ENCODE data around the gene COL23A1.
A peak's percentile ranks its signal among the peaks of the same experiment; 100 is the strongest.

Gene COL23A1

DNA sequence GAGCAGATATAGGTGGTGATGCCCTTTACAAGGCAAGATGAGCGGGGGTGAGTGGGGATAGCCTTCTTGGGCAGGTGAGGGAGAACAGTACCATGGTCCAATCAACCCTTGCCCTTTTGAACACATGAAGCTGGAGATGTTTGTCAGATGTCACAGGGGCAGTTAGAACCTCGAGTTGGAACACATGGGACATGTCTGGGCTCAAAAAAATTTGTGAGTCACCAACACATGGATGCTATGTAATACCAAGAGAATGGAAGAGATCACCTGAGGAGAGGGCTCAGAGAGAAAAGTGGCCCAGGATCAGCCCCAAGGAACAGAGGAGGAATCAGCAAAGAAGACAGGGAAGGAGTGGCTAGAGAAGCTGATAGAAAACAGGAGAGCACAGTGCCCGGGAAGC lies 362.3 kb downstream of the COL23A1 start:
- in situ Hi-C loops (cut with MboI; ENCODE audit: low pct_unique_long_range_greater_than_20kb, low sequenced_read_pairs) = no loop called here
- DNase-seq = no peak

DNA sequence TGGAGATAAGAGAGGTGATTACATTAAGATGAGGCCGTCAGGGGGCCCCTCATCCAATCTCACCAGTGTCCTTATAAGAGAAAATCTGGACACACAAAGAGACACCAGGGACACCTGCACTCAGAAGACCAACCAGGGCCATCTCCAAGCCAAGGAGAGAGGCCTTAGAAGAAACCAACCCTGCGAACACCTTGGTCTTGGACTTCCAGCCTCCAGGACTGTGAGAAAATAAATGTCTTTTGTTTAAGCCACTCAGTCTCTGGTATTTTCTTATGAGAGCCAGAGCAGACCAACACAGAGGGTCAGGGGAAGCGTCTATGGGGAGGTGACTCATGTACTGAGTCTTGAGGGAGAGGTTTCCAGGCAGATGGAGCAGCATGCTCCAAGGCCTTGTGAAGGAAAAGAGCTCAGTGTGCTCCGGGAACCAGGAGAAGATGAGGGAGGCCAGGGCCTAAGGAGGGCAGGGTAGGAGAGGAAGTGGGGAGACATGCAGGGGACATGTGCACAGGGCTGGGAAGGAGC lies 363.0 kb downstream of the COL23A1 start:
- no peak for DNase-seq
- in situ Hi-C loops (cut with MboI; ENCODE audit: low pct_unique_long_range_greater_than_20kb, low sequenced_read_pairs) = no loop called here

GRCh38 chr5:178225174-178225573 lies 365.0 kb downstream of the COL23A1 start:
- no peak for DNase-seq
- in situ Hi-C loops (cut with MboI; ENCODE audit: low pct_unique_long_range_greater_than_20kb, low sequenced_read_pairs) = no loop called here

DNA sequence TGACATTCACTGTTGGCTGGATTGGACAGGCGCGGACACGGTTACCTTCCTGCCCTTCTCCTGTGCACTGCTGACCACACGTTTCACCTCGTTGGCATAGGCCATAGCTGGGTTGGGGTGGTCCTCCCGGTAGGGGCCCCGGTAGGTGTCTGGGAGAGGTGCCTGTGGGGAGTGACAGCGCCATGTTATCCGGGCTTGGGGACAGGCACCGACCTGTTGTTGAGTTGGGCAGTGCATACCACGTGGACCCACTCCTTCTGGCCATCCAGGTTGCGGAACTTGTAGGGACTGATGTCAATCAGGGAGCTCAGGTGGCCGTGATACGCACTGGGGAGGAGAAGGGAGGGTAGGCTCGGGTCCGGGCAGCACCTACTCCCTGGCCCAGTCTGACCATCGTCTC lies 365.8 kb downstream of the COL23A1 start:
- DNase-seq = no peak
- in situ Hi-C loops (cut with MboI; ENCODE audit: low pct_unique_long_range_greater_than_20kb, low sequenced_read_pairs) = no loop called here

GRCh38 chr5:178223828-178224335 lies 366.3 kb downstream of the COL23A1 start:
- in situ Hi-C loops (cut with MboI; ENCODE audit: low pct_unique_long_range_greater_than_20kb, low sequenced_read_pairs) = no loop called here
- DNase-seq = no peak

- no peak for DNase-seq
- in situ Hi-C loops (cut with MboI; ENCODE audit: low pct_unique_long_range_greater_than_20kb, low sequenced_read_pairs) = no loop called here
These were observed 366.9 kb downstream of the COL23A1 start for GRCh38 chr5:178223196-178223773.

- no peak for DNase-seq
- in situ Hi-C loops (cut with MboI; ENCODE audit: low pct_unique_long_range_greater_than_20kb, low sequenced_read_pairs) = no loop called here
These were observed 367.9 kb downstream of the COL23A1 start for GRCh38 chr5:178222292-178222691.

DNA sequence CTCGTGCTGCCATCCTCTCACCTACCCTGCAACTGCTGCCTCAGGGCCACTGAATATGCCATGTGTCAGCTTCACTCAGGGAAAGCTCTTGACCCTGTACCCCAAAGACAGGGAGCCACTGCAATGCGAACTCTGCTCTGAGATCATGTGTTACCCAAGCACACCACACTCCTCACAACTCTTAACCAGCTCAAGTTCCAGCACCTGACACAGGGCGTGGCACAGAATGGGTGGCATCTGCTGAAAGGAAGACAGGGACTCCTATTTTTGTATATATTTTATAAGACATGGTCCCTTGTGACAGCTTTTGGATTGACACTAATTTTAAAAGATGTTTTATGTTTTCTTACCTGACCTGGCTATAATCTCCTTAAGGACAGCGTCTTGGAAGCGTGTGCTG lies 368.3 kb downstream of the COL23A1 start:
- in situ Hi-C loops (cut with MboI; ENCODE audit: low pct_unique_long_range_greater_than_20kb, low sequenced_read_pairs) = no loop called here
- no peak for DNase-seq

- peak; percentile 58 for DNase-seq
- in situ Hi-C loops (cut with MboI; ENCODE audit: low pct_unique_long_range_greater_than_20kb, low sequenced_read_pairs) = no loop called here
These were observed 368.9 kb downstream of the COL23A1 start for GRCh38 chr5:178221282-178221681.

DNA sequence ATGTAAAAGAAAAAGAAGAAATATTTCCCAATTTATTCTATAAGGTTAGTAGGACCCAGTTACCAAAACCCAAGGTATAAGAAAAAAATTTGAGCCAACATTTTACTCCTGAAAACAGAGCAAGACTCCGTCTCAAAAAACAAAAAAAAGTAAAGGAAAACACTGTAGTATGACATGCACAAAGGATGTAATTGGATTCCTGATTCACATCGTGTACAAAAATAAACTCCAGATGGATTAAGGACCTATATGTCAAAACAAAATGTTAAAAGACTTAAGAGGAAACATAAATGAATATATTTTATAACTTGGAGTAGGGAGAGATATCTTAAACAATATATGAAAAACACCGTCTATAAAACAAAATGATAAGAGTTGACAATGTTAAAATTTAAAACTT lies 371.4 kb downstream of the COL23A1 start:
- in situ Hi-C loops (cut with MboI; ENCODE audit: low pct_unique_long_range_greater_than_20kb, low sequenced_read_pairs) = no loop called here

GRCh38 chr5:178218237-178218776 lies 371.9 kb downstream of the COL23A1 start:
- DNase-seq = no peak
- in situ Hi-C loops (cut with MboI; ENCODE audit: low pct_unique_long_range_greater_than_20kb, low sequenced_read_pairs) = no loop called here

More for the DNA sequence above, 371.4 kb downstream of the COL23A1 start:
- DNase-seq = no peak

- in situ Hi-C loops (cut with MboI; ENCODE audit: low pct_unique_long_range_greater_than_20kb, low sequenced_read_pairs) = no loop called here
- no peak for DNase-seq
These were observed 373.4 kb downstream of the COL23A1 start for GRCh38 chr5:178216779-178217178.

DNA sequence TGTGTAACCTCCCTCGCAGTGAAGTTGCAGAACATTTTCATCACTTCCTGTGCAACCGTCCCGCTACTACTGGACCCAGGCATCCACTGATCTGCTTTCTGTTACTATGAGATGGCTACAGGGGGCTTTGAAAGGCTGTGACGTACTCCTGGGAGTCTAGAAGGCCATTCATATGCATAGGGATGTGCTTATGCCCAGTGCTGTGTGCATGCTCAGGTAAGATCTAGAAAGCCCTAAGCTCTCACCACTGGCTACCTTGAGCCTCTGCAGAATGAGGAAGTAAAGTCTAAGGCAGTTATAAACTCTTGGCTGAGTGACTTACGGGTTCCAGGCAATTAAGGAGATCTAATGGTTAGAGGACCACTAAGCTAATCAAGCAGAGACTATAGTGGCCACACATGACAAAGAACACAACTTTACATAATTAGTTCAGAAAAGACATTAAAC lies 374.1 kb downstream of the COL23A1 start:
- in situ Hi-C loops (cut with MboI; ENCODE audit: low pct_unique_long_range_greater_than_20kb, low sequenced_read_pairs) = no loop called here
- peak; percentile 65 for DNase-seq

DNA sequence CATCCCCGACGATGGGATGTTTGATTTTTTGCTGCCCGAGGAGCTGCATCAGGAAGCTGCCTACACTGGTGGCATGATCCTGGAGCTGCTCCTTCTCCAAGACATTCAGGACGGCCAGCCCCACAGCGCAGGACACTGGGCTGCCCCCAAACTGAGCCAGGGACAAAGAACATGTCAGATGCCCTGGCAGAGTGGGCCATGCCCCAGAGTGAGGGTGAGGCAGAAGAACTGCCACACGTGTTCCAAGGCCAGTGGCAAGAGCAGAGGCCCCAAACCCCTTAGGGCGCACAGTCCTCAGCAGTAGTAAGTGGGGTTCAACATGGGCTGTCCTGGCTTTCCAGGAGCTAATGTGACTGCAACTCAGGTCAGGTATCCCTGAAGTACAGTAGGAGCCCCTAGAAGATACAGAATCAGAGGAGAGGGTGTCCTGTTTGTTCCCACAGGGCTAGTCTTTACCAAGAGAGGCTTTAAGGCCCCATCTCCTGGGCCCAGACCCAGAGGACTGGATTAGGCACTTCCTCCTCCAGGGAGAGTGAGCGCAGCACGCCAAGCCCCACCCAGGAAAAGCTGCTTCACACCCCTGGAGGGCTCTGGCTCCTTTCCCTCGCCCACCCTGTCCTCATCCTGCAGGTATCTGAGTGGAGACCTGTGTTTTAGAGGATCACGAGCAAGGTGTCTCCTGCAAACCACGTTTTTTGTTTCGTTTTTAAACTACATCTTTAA lies 374.8 kb downstream of the COL23A1 start:
- in situ Hi-C loops (cut with MboI; ENCODE audit: low pct_unique_long_range_greater_than_20kb, low sequenced_read_pairs) = no loop called here
- no peak for DNase-seq

GRCh38 chr5:178214160-178214803 lies 375.9 kb downstream of the COL23A1 start:
- in situ Hi-C loops (cut with MboI; ENCODE audit: low pct_unique_long_range_greater_than_20kb, low sequenced_read_pairs) = no loop called here
- DNase-seq = no peak

DNA sequence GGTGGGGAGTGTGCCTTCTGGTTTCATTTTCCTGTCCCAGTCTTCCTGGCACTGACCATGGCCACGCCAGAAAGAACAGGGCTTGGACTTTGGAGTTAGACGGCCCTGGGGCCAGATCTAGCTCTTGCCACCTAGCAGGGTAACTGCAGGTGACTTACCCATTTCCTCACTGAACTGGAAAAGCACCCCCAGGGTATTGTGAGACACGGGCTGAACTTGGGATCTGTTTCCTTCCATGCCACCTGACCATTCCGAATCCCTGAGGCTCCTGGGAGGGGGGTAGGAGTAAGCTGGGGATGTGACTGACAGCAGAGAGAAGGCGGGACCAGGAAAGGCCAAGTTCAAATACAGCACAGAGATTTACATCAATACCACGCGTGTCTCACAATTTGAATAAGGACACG lies 376.4 kb downstream of the COL23A1 start:
- in situ Hi-C loops (cut with MboI; ENCODE audit: low pct_unique_long_range_greater_than_20kb, low sequenced_read_pairs) = no loop called here
- no peak for DNase-seq

- in situ Hi-C loops (cut with MboI; ENCODE audit: low pct_unique_long_range_greater_than_20kb, low sequenced_read_pairs) = no loop called here
- no peak for DNase-seq
These were observed 377.2 kb downstream of the COL23A1 start for GRCh38 chr5:178213003-178213461.

GRCh38 chr5:178212241-178213002 lies 377.8 kb downstream of the COL23A1 start:
- in situ Hi-C loops (cut with MboI; ENCODE audit: low pct_unique_long_range_greater_than_20kb, low sequenced_read_pairs) = no loop called here

More at GRCh38 chr5:178212241-178213002, 377.8 kb downstream of the COL23A1 start:
- no peak for DNase-seq

Data from KBM-7 (cell line).